HepG2 (cell line): ENCODE results near the gene IKZF4. TPM values are rescaled to one million over a fixed set of nuclear protein-coding genes. Genes with fewer than 3 reads are reported as not detected.

ENCODE experiments used
- HNF4G ChIP-seq, 2 experiments: sonication (generic) in 1 of 2; formaldehyde crosslinking in 1 of 2; IDR thresholded peaks; 2 replicates each; pipeline versions ENCODE4 v1.4.0 to v1.6.1; 2011 to 2020; ENCODE audit warnings: borderline replicate concordance in 2 of 2, low read depth in 2 of 2, mild to moderate bottlenecking in 2 of 2, low read length in 1 of 2, missing genetic modification reagents in 1 of 2, moderate library complexity in 1 of 2
- IRF9 ChIP-seq: sonication (generic); formaldehyde crosslinking; IDR thresholded peaks from 2 replicates; pipeline ENCODE4 v1.8.0; 2022; ENCODE audit warnings: missing genetic modification reagents, mild to moderate bottlenecking, borderline replicate concordance
- MZF1 ChIP-seq: sonication (generic); formaldehyde crosslinking; IDR thresholded peaks from 2 replicates; pipeline ENCODE4 v1.8.1; 2023; ENCODE audit warnings: mild to moderate bottlenecking, missing genetic modification reagents, borderline replicate concordance
- NFE2 ChIP-seq: sonication (generic); formaldehyde crosslinking; IDR thresholded peaks from 2 replicates; pipeline ENCODE4 v1.4.0; 2020; ENCODE audit warnings: missing genetic modification reagents
- RARG ChIP-seq: sonication (generic); formaldehyde crosslinking; IDR thresholded peaks from 2 replicates; pipeline ENCODE4 v1.4.0; 2020; ENCODE audit warnings: low read depth, mild to moderate bottlenecking, missing genetic modification reagents
- RCOR2 ChIP-seq: IDR thresholded peaks from 2 replicates; pipeline ENCODE4 v1.6.1; 2016; ENCODE audit warnings: missing biosample characterization, missing genetic modification reagents
- SAP130 ChIP-seq: IDR thresholded peaks from 2 replicates; pipeline ENCODE4 v1.6.1; 2016; ENCODE audit warnings: low read depth
- SNAPC4 ChIP-seq: sonication (generic); formaldehyde crosslinking; IDR thresholded peaks from 2 replicates; pipeline ENCODE4 v1.4.0; 2020; ENCODE audit warnings: mild to moderate bottlenecking, missing genetic modification reagents
- U2AF2 ChIP-seq: fragments of 200-400 bp; formaldehyde crosslinking; IDR thresholded peaks from 2 replicates; pipeline ENCODE4 v1.6.1; 2017; ENCODE audit warnings: low read depth, mild to moderate bottlenecking, low read length
- ZBTB21 ChIP-seq: sonication (generic); formaldehyde crosslinking; IDR thresholded peaks from 2 replicates; pipeline ENCODE4 v1.4.0; 2020; ENCODE audit warnings: missing genetic modification reagents
- ZBTB38 ChIP-seq: sonication (generic); formaldehyde crosslinking; IDR thresholded peaks from 2 replicates; pipeline ENCODE4 v1.5.1; 2020; ENCODE audit warnings: mild to moderate bottlenecking, missing genetic modification reagents
- ZMYM2 ChIP-seq: sonication (generic); formaldehyde crosslinking; IDR thresholded peaks from 2 replicates; pipeline ENCODE4 v1.8.0; 2022; ENCODE audit warnings: mild to moderate bottlenecking, missing genetic modification reagents
- ZNF251 ChIP-seq: sonication (generic); formaldehyde crosslinking; IDR thresholded peaks from 2 replicates; pipeline ENCODE4 v1.9.0; 2021; ENCODE audit warnings: mild to moderate bottlenecking, missing genetic modification reagents
- ZNF570 ChIP-seq: sonication (generic); formaldehyde crosslinking; IDR thresholded peaks from 2 replicates; pipeline ENCODE4 v1.4.0; 2020; ENCODE audit warnings: mild to moderate bottlenecking, missing genetic modification reagents, borderline replicate concordance
- ZNF709 ChIP-seq: sonication (generic); formaldehyde crosslinking; IDR thresholded peaks from 2 replicates; pipeline ENCODE4 v1.5.0; 2020; ENCODE audit warnings: mild to moderate bottlenecking, missing genetic modification reagents
- ZNF770 ChIP-seq: sonication (generic); formaldehyde crosslinking; IDR thresholded peaks from 2 replicates; pipeline ENCODE4 v1.5.0; 2020; ENCODE audit warnings: mild to moderate bottlenecking, missing genetic modification reagents
- ZNF816 ChIP-seq: sonication (generic); formaldehyde crosslinking; IDR thresholded peaks from 2 replicates; pipeline ENCODE4 v1.8.0; 2022; ENCODE audit warnings: missing genetic modification reagents, mild to moderate bottlenecking, borderline replicate concordance
- ZSCAN25 ChIP-seq: sonication (generic); formaldehyde crosslinking; IDR thresholded peaks from 2 replicates; pipeline ENCODE4 v1.8.0; 2022; ENCODE audit warnings: mild to moderate bottlenecking, missing genetic modification reagents
- polyA plus RNA-seq, 8 experiments: library from polyadenylated mRNA; depleted of rRNA in 3 of 8; stranded (reverse) in 7 of 8; unstranded in 1 of 8; fragments of >200 nt; fragmentation: Illumina TruSeq in 4 of 8; extraction: Trizol in 4 of 8; gene quantifications; 2 replicates each; pipeline versions ENCODE4 v1.2.1 to v1.2.3, GENCODE V29; 2011 to 2016; ENCODE audit warnings: low read depth in 4 of 8, missing spikeins in 1 of 8, mixed read lengths in 1 of 8; ENCODE audit not compliant: insufficient read depth in 1 of 8
- total RNA-seq, 5 experiments: library from RNA; depleted of rRNA; stranded (reverse); fragments of >200 nt; fragmentation: Illumina TruSeq; extraction: Trizol; gene quantifications; 2 replicates each; pipeline ENCODE4 v1.2.3, GENCODE V29; 2016; ENCODE audit warnings: low read depth in 1 of 5

IKZF4 gene
- total and polyA plus RNA-seq, 2 of the 13 experiments (the other 11 are each of a cell fraction or from before 2014, with no cell fraction given) = 0.58 to 2.2 TPM

- TF ChIP-seq U2AF2 (no peak), ZMYM2 (peak; percentile 92), ZNF709 (peak; percentile 64; the same call in 1 of the 2 replicates), HNF4G (IDR thresholded peaks at IDR 0.05; ENCODE audit: borderline replicate concordance, low read depth, low read length) (peak; percentile 100), HNF4G (CRISPR knock-in tag; IDR thresholded peaks at IDR 0.05; ENCODE audit: borderline replicate concordance, low read depth) (peak; percentile 100), ZBTB38 (CRISPR knock-in tag) (peak; percentile 61; the same call in 1 of the 2 replicates), MZF1 (CRISPR knock-in tag) (peak; percentile 97), ZNF770 (CRISPR knock-in tag) (peak; percentile 50; the same call in 1 of the 2 replicates), ZNF251 (0 out of 2 replicates have a peak, but pooled peaks have one; percentile 81), NFE2 (CRISPR knock-in tag) (no peak), ZNF816 (0 out of 2 replicates have a peak, but pooled peaks have one; percentile 14), RARG (peak; percentile 97; the same call in 1 of the 2 replicates), ZSCAN25 (CRISPR knock-in tag) (peak; percentile 94), IRF9 (CRISPR knock-in tag) (peak; percentile 82), ZBTB21 (0 out of 2 replicates have a peak, but pooled peaks have one; percentile 37), ZNF570 (CRISPR knock-in tag) (no peak), SNAPC4 (CRISPR knock-in tag) (no peak), RCOR2 (CRISPR knock-in tag) (peak; percentile 97), SAP130 (CRISPR knock-in tag) (peak; percentile 99)
These were observed 60.8 kb downstream of the IKZF4 start (continued) for GRCh38 chr12:56081393-56082347.
